Bone marrow (tissue), 2 donors: ENCODE measurements around the gene BICD1.
"Not testable (repeated sequence)": the region's sequence is repeated elsewhere in the genome, so short reads cannot be mapped to it uniquely, and the experiment has no call there.

ENCODE experiments used
- DNase-seq, 2 donors: peaks; one replicate each; lab custom pipeline; 2025; lab: John Stamatoyannopoulos, UW

BICD1 gene

GRCh38 chr12:32242641-32243040, 136.0 kb downstream of the BICD1 start:
- no peak for DNase-seq

GRCh38 chr12:32248441-32249140, 141.9 kb downstream of the BICD1 start:
- DNase-seq: no peak

- no peak for DNase-seq
Observed at GRCh38 chr12:32249777-32250176, 143.1 kb downstream of the BICD1 start.

GRCh38 chr12:32252199-32253073, 145.8 kb downstream of the BICD1 start:
- DNase-seq: no peak

- no peak for DNase-seq
Observed at GRCh38 chr12:32253154-32253790, 146.6 kb downstream of the BICD1 start.

GRCh38 chr12:32254260-32254956, 147.8 kb downstream of the BICD1 start:
- DNase-seq: no peak

- no peak for DNase-seq
Observed at GRCh38 chr12:32255588-32255987, 148.9 kb downstream of the BICD1 start.

- no peak for DNase-seq
Observed at GRCh38 chr12:32257695-32258496, 151.2 kb downstream of the BICD1 start.

GRCh38 chr12:32260696-32261095, 154.0 kb downstream of the BICD1 start:
- no peak for DNase-seq

GRCh38 chr12:32261638-32262037, 155.0 kb downstream of the BICD1 start:
- no peak for DNase-seq

GRCh38 chr12:32264961-32265360, 158.3 kb downstream of the BICD1 start:
- peak in 1 of 2 donors; percentile 97 for DNase-seq

GRCh38 chr12:32265456-32265855, 158.8 kb downstream of the BICD1 start:
- DNase-seq: no peak

- DNase-seq: peak in 1 of 2 donors; percentile 81
Observed at GRCh38 chr12:32265951-32266350, 159.3 kb downstream of the BICD1 start.

- no peak for DNase-seq
Observed at GRCh38 chr12:32266756-32267155, 160.1 kb downstream of the BICD1 start.

- no peak for DNase-seq
Observed at GRCh38 chr12:32270818-32271710, 164.4 kb downstream of the BICD1 start.

GRCh38 chr12:32272465-32272864, 165.8 kb downstream of the BICD1 start:
- DNase-seq: no peak

GRCh38 chr12:32273063-32273522, 166.4 kb downstream of the BICD1 start:
- no peak for DNase-seq

GRCh38 chr12:32273712-32274111, 167.1 kb downstream of the BICD1 start:
- DNase-seq: no peak

- DNase-seq: no peak
Observed at GRCh38 chr12:32274665-32275064, 168.0 kb downstream of the BICD1 start.

- DNase-seq: not testable (repeated sequence)
Observed at GRCh38 chr12:32275520-32275919, 168.9 kb downstream of the BICD1 start.
